Stimulated activated naive B cell treated with anti-CD40 and anti-IgM and Interleukin-4, amounts not matched to agents 10 μg/mL and 1 μg/mL and 100 μg/mL, for 72 hours (primary cell): ENCODE measurements around the gene PRMT7.

Source experiments
- ATAC-seq, 2 donors: fragments of 150-1000 bp; cut with Tn5 transposase; replicated peaks; 2 replicates each; pipeline ENCODE4 v1.10.0; 2021; ENCODE audit warnings: moderate library complexity in 1 of 2
- DNase-seq: peaks from one replicate; pipeline ENCODE4 v3.0.0; 2021
- H3K27ac Mint-ChIP-seq: one replicate; pipeline ENCODE4 v1.8.0; 2022; ENCODE audit warnings: mild to moderate bottlenecking, mixed read lengths
- H3K27me3 Mint-ChIP-seq, 2 donors: one replicate each; pipeline ENCODE4 v1.8.0; 2022; ENCODE audit warnings: mixed read lengths in 2 of 2
- H3K36me3 Mint-ChIP-seq, 2 donors: one replicate each; pipeline ENCODE4 v1.8.0; 2022; ENCODE audit warnings: mixed read lengths in 2 of 2, mild to moderate bottlenecking in 1 of 2
- H3K4me1 Mint-ChIP-seq, 2 donors: one replicate each; pipeline ENCODE4 v1.8.0; 2022; ENCODE audit warnings: mixed read lengths in 2 of 2, mild to moderate bottlenecking in 1 of 2
- H3K4me3 Mint-ChIP-seq, 2 donors: one replicate each; pipeline ENCODE4 v1.8.0; 2022; ENCODE audit warnings: mild to moderate bottlenecking in 2 of 2, mixed read lengths in 2 of 2, moderate library complexity in 1 of 2
- H3K9me3 Mint-ChIP-seq, 2 donors: one replicate each; pipeline ENCODE4 v1.8.0; 2022; ENCODE audit warnings: mixed read lengths in 2 of 2, mild to moderate bottlenecking in 1 of 2

PRMT7 gene

DNA sequence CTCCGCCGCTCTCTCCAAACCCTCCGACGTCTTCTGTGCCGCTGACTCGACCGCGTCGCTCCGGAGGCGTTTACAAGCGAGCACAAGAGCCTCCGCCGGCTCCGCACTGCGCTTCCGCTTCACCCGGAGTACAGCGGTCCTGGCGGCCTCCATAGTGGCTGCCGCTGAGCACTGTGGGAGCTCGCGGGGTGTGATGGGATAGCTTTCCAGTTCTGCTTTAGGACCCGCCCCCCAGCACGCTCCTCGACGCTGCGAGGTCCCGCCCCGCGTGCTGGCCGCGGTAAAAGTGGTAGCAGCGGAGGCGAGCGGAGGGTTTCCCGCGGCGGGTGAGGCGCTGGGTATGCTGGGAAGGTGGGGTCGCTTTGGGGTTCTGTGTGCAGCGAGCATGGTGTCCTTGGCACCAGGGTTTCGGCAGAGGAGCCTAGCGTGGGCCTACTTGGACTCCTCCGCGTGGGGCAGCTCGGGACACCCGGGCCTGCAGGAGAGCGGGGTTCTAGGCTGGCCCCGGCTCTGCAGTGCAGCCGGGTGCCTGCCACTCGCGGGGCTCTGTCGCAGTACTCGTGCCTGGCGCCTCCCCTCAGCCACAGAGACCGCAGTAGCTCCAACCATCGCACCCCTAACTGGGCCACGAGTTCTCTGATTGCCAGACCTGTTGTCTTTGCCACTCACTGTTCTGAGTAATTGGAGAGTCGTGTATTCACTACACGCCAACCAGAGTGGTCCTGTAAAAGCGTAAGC, at the start of gene PRMT7, which contains the start of gene SLC7A6OS:
Gene PRMT7 (plus strand): TSS at position 246 of the 738 bp plus-strand sequence. CDS start 4,961 bp downstream, outside the sequence.
Gene SLC7A6OS (minus strand): TSS at position 173 of the 738 bp plus-strand sequence. CDS start 20 bp downstream, at position 153.
- H3K9me3 Mint-ChIP-seq: no peaks in the 10 kb centered on the region
- DNase-seq: peak; percentile 87
- H3K36me3 Mint-ChIP-seq: peaks cover 24 to 29% of the 10 kb centered on the region in 2 donors
- H3K4me3 Mint-ChIP-seq: peak within 1 kb of the TSS; percentile 98 to 99
- H3K4me1 Mint-ChIP-seq: peaks cover 17 to 34% of the 10 kb centered on the region in 2 donors
- peak within 1 kb of the TSS; percentile 97 for H3K27ac Mint-ChIP-seq
- peak; percentile 99 to 100 for ATAC-seq
- no peaks in the 10 kb centered on the region for H3K27me3 Mint-ChIP-seq

GRCh38 chr16:68263559-68264127, 47.2 kb upstream of the PRMT7 start:
- peaks cover 32 to 63% of the 10 kb centered on the region in 2 donors for H3K4me1 Mint-ChIP-seq
- H3K27ac Mint-ChIP-seq: peak overlapping the region; percentile 98
- ATAC-seq: no peak

GRCh38 chr16:68264128-68265077, 46.4 kb upstream of the PRMT7 start, which contains the start of gene SLC7A6:
Gene SLC7A6, plus strand, starts transcription at chr16:68264526. Its CDS starts 10,201 bp downstream, at chr16:68274727.
- H3K9me3 Mint-ChIP-seq: no peaks in the 10 kb centered on the region

More at GRCh38 chr16:68263559-68264127, 47.2 kb upstream of the PRMT7 start:
- H3K27me3 Mint-ChIP-seq: no peaks in the 10 kb centered on the region
- DNase-seq: no peak
- H3K36me3 Mint-ChIP-seq: peaks cover 10 to 15% of the 10 kb centered on the region in 2 donors
- H3K4me3 Mint-ChIP-seq: peak overlapping the region; percentile 92 to 99
- no peaks in the 10 kb centered on the region for H3K9me3 Mint-ChIP-seq

DNA sequence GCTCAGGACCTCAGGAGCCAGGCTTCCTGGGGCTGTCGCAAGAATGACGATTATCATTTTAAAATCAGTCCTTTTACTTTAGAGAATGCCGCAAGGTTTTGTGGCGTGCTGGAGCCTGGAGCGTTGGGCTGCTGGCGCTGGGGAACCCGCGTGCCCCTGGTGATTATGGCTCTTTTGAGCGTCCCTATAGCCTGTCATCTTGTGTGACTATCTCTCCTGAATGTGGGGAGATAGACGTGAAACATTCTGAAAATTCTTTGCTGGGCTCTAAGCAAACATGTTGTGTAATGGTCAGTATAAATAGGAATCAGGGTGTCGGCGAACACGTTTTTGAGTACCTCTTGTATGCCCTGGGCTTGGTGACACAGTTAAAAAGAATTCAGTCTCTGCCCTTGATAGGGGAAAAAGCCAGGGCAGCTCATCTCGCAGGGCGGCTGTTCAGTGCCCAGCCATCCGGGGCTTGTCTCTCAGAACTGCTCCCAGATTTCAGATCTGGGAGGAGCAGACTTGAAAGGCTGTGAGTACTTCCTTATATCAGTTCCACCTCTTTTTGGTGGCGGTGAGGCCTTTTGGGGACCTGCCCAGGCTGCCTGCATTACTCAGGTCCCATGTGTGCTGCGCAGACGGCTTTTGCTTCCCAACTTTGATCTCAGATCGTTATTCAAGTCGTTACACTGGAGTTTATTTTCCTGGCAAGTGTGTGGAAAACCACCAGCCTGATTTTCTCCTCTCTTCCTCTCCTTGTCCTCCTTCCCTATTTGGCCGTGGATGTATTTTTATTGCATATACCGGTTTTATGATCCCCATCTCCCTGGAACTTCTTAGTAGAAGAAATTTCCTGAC, 45.5 kb upstream of the PRMT7 start:
- peak; percentile 23 for DNase-seq
- H3K4me3 Mint-ChIP-seq: peak overlapping the region; percentile 92 to 99
- peak; percentile 14 to 17 for ATAC-seq
- H3K27me3 Mint-ChIP-seq: no peaks in the 10 kb centered on the region
- H3K27ac Mint-ChIP-seq: peak overlapping the region; percentile 98
- peaks cover 15 to 17% of the 10 kb centered on the region in 2 donors for H3K36me3 Mint-ChIP-seq
- H3K9me3 Mint-ChIP-seq: no peaks in the 10 kb centered on the region
- peaks cover 44 to 69% of the 10 kb centered on the region in 2 donors for H3K4me1 Mint-ChIP-seq

More at GRCh38 chr16:68264128-68265077, 46.4 kb upstream of the PRMT7 start, which contains the start of gene SLC7A6:
- DNase-seq: peak; percentile 86
- peak; percentile 76 to 81 for ATAC-seq
- Mint-ChIP-seq H3K27ac (peak within 1 kb of the TSS; percentile 98), H3K4me3 (peak within 1 kb of the TSS; percentile 92 to 99), H3K4me1 (peaks cover 37 to 62% of the 10 kb centered on the region in 2 donors), H3K36me3 (peaks cover 14 to 15% of the 10 kb centered on the region in 2 donors), H3K27me3 (no peaks in the 10 kb centered on the region)

DNA sequence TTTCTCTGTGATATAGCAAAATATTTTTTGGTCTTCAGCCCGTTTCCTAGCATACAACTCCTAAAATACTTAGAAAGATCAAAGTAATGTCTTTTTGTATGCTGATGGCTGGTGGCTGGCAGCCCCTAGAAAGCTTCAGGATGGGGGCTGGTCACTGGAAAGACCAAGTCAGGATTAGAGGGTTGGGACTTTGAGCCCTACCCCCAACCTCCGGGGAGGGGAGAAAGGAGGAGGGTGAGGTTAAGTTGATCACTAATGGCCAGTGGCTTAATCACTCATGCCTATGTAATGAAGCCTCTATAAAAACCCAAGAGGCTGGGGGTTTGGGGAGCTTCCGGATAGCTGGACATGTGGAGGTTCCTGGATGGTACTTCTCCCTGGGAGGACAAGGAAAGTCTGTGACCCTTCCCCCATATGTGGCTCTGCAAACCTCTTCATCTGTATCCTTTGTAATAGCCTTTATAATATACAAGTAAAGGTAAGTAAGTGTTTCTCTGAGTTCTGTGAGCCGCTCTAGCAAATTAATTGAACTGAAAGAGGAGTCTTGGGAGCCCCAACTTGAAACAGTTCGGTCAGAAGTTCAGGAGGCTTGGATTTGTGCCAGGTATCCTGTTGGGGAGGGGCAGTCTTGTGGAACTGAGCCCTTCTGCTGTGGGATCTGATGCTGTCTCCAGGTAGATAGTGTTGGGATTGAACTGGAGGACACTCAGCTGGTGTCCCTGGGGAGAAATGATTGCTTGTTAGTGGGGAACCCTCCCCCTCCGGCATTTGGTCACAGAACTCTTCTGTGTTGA, 43.0 kb upstream of the PRMT7 start:
- no peak for ATAC-seq
- Mint-ChIP-seq H3K36me3 (peaks cover 25 to 29% of the 10 kb centered on the region in 2 donors), H3K27me3 (no peaks in the 10 kb centered on the region), H3K4me3 (no peak overlapping the region), H3K27ac (peak overlapping the region; percentile 76), H3K4me1 (peaks cover 47 to 75% of the 10 kb centered on the region in 2 donors), H3K9me3 (no peaks in the 10 kb centered on the region)
- no peak for DNase-seq

GRCh38 chr16:68269793-68270192, 41.0 kb upstream of the PRMT7 start:
- no peaks in the 10 kb centered on the region for H3K9me3 Mint-ChIP-seq
- H3K27ac Mint-ChIP-seq: peak overlapping the region; percentile 74
- DNase-seq (no peak), ATAC-seq (peak in 1 of 2 donors; percentile 31)
- H3K4me1 Mint-ChIP-seq: peaks cover 55 to 83% of the 10 kb centered on the region in 2 donors
- H3K36me3 Mint-ChIP-seq: peaks cover 40 to 48% of the 10 kb centered on the region in 2 donors
- H3K27me3 Mint-ChIP-seq: no peaks in the 10 kb centered on the region
- H3K4me3 Mint-ChIP-seq: peak overlapping the region in 1 of 2 donors; percentile 51

DNA sequence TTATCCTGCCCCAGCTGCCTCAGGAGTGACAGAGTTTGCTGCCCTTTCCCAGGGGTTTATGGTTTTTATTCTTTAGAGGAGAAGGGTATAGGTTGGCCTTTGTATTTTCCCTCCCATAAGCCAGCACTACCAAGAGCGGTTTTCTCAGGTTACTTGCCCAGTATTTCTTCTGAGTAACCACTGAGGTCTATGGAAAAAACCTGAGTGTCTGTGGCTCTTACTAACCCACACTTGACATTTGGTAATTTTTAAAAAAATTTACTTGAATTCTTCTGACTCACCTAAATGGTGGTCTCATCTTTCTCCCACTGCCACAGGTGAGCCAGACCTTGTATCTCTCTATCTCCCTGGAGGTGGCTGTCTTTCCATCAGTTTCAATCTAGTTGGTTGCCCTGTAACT, 40.5 kb upstream of the PRMT7 start:
- no peaks in the 10 kb centered on the region for H3K27me3 Mint-ChIP-seq
- ATAC-seq (peak; percentile 67 to 71), DNase-seq (no peak)
- peaks cover 52 to 87% of the 10 kb centered on the region in 2 donors for H3K4me1 Mint-ChIP-seq
- peak overlapping the region in 1 of 2 donors; percentile 51 for H3K4me3 Mint-ChIP-seq
- peak overlapping the region; percentile 59 for H3K27ac Mint-ChIP-seq
- peaks cover 39 to 49% of the 10 kb centered on the region in 2 donors for H3K36me3 Mint-ChIP-seq
- H3K9me3 Mint-ChIP-seq: no peaks in the 10 kb centered on the region

- no peak overlapping the region for H3K4me3 Mint-ChIP-seq
- peaks cover 50 to 80% of the 10 kb centered on the region in 2 donors for H3K4me1 Mint-ChIP-seq
- H3K36me3 Mint-ChIP-seq: peaks cover 39 to 45% of the 10 kb centered on the region in 2 donors
- DNase-seq: no peak
- H3K9me3 Mint-ChIP-seq: no peaks in the 10 kb centered on the region
- H3K27me3 Mint-ChIP-seq: no peaks in the 10 kb centered on the region
- no peak overlapping the region for H3K27ac Mint-ChIP-seq
- ATAC-seq: no peak
Observed at GRCh38 chr16:68272507-68273209, 38.2 kb upstream of the PRMT7 start.

DNA sequence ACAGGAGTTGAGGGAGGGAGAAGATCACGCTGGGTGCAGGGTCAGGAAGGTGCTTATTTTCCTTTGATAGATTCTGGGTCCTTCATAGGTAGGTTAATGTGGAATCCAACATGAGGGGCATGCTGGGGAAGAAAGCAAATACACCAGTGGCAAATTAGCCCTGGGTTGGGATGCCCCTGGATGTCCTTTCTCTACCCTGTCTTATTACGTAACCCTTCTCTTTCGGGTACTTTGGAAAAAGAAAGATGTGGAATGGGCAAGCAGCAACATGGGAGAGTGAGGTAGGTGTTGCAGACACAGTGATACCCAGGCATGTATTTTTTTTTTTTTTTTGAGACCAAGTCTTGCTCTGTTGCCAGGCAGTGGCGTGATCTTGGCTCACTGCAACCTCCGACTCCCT, 37.4 kb upstream of the PRMT7 start:
- Mint-ChIP-seq H3K27ac (no peak overlapping the region), H3K4me1 (peaks cover 47 to 73% of the 10 kb centered on the region in 2 donors), H3K27me3 (no peaks in the 10 kb centered on the region), H3K9me3 (no peaks in the 10 kb centered on the region), H3K36me3 (peaks cover 39 to 45% of the 10 kb centered on the region in 2 donors), H3K4me3 (peak overlapping the region in 1 of 2 donors; percentile 15)
- DNase-seq: no peak
- no peak for ATAC-seq

GRCh38 chr16:68273896-68274295, 36.9 kb upstream of the PRMT7 start:
- H3K36me3 Mint-ChIP-seq: peaks cover 39 to 45% of the 10 kb centered on the region in 2 donors
- H3K9me3 Mint-ChIP-seq: no peaks in the 10 kb centered on the region
- peak overlapping the region; percentile 66 for H3K27ac Mint-ChIP-seq
- DNase-seq (no peak), ATAC-seq (no peak)
- H3K4me1 Mint-ChIP-seq: peaks cover 47 to 73% of the 10 kb centered on the region in 2 donors
- no peaks in the 10 kb centered on the region for H3K27me3 Mint-ChIP-seq
- peak overlapping the region in 1 of 2 donors; percentile 25 for H3K4me3 Mint-ChIP-seq

- H3K27ac Mint-ChIP-seq: peak overlapping the region; percentile 66
- ATAC-seq (no peak), DNase-seq (no peak)
- H3K4me1 Mint-ChIP-seq: peaks cover 42 to 67% of the 10 kb centered on the region in 2 donors
- H3K27me3 Mint-ChIP-seq: no peaks in the 10 kb centered on the region
- peaks cover 35 to 43% of the 10 kb centered on the region in 2 donors for H3K36me3 Mint-ChIP-seq
- no peaks in the 10 kb centered on the region for H3K9me3 Mint-ChIP-seq
- H3K4me3 Mint-ChIP-seq: no peak overlapping the region
Observed at GRCh38 chr16:68274441-68274840, 36.4 kb upstream of the PRMT7 start.
